Endothelial cell of umbilical vein (primary cell): Measurements from ENCODE around the gene DNAJC19. TPM values are rescaled to one million over a fixed set of nuclear protein-coding genes. Genes with fewer than 3 reads are reported as not detected.

Source experiments
- BruUV-seq: library from RNA; stranded (reverse); fragments of 400-500 nt; replicated peaks from 2 replicates; lab custom pipeline; 2021; lab: Mats Ljungman, UMichigan
- CTCF ChIA-PET: fragments of 300-600, 350-600 bp; sonication (Branson Sonifier 250); formaldehyde crosslinking; loops from one replicate; lab custom pipeline; 2021; ENCODE audit warnings: antibody characterized with exemption, inconsistent platforms; lab: Charles Lee
- POLR2A ChIA-PET: fragments of 300-600, 350-600 bp; sonication (Branson Sonifier 250); formaldehyde crosslinking; loops from one replicate; lab custom pipeline; 2021; ENCODE audit warnings: antibody characterized with exemption, inconsistent platforms; lab: Charles Lee
- DNase-seq: peaks from one replicate; pipeline ENCODE4 v3.0.0-alpha.2; 2011; ENCODE audit warnings: low read depth, low spot score
- FAIRE-seq: peaks from 2 replicates; lab custom pipeline; 2011; peaks lifted over from hg19 to GRCh38; lab: Jason Lieb, UNC
- H2AFZ ChIP-seq: 2 replicates; pipeline ENCODE4 v1.6.0; 2012; ENCODE audit warnings: low read depth, low read length, control low read depth, inconsistent platforms
- H3K27ac ChIP-seq: 2 replicates; pipeline ENCODE4 v1.5.1; 2011; ENCODE audit warnings: low read depth, mild to moderate bottlenecking, control low read depth, low read length, moderate library complexity; ENCODE audit not compliant: insufficient read depth
- H3K27me3 ChIP-seq, 2 experiments: 2 replicates each; pipeline versions ENCODE4 v1.6.0 to v1.6.1; 2011; ENCODE audit warnings: low read length in 2 of 2, mixed read lengths in 1 of 2; ENCODE audit not compliant: control insufficient read depth in 2 of 2, insufficient read depth in 2 of 2
- H3K36me3 ChIP-seq, 2 experiments: 2 replicates in 1 of 2; 3 replicates in 1 of 2; pipeline ENCODE4 v1.5.1; 2011; ENCODE audit warnings: low read length in 2 of 2, mild to moderate bottlenecking in 1 of 2, moderate library complexity in 1 of 2; ENCODE audit not compliant: control insufficient read depth in 2 of 2, insufficient read depth in 2 of 2; ENCODE audit errors: extremely low read depth in 1 of 2
- H3K4me1 ChIP-seq: 3 replicates; pipeline ENCODE4 v1.5.1; 2011; ENCODE audit warnings: mild to moderate bottlenecking, low read length; ENCODE audit not compliant: control insufficient read depth, insufficient read depth; ENCODE audit errors: extremely low read depth
- H3K4me2 ChIP-seq: 2 replicates; pipeline ENCODE4 v1.6.1; 2011; ENCODE audit warnings: low read length, control low read depth, mixed read lengths; ENCODE audit not compliant: insufficient read depth
- H3K4me3 ChIP-seq, 3 experiments: fragments of 200-600 bp in 1 of 3; sonication (generic), shearing (Covaris generic) in 1 of 3; replicated peaks in 1 of 3; 2 replicates each; pipeline ENCODE4 v1.5.1; 2011 to 2016; ENCODE audit warnings: control low read depth in 3 of 3, low read length in 3 of 3, mild to moderate bottlenecking in 2 of 3, inconsistent platforms in 1 of 3, low read depth in 1 of 3, moderate library complexity in 1 of 3; ENCODE audit not compliant: insufficient read depth in 1 of 3
- H3K79me2 ChIP-seq: 2 replicates; pipeline ENCODE4 v1.6.0; 2012; ENCODE audit warnings: low read length, inconsistent platforms; ENCODE audit not compliant: control insufficient read depth, insufficient read depth
- H3K9ac ChIP-seq: replicated peaks from 2 replicates; pipeline ENCODE3; 2011; ENCODE audit warnings: low read length, control low read depth; ENCODE audit not compliant: insufficient read depth; ENCODE audit errors: extremely low read depth
- H3K9me1 ChIP-seq: replicated peaks from 3 replicates; pipeline ENCODE4 v1.6.0; 2011; ENCODE audit warnings: mild to moderate bottlenecking, low read length; ENCODE audit not compliant: control insufficient read depth, insufficient read depth; ENCODE audit errors: extremely low read depth
- H3K9me3 ChIP-seq: replicated peaks from 2 replicates; pipeline ENCODE4 v1.5.1; 2012; ENCODE audit warnings: low read length, inconsistent platforms; ENCODE audit not compliant: control insufficient read depth, insufficient read depth
- H4K20me1 ChIP-seq: replicated peaks from 2 replicates; pipeline ENCODE3; 2011; ENCODE audit warnings: mild to moderate bottlenecking, low read length; ENCODE audit not compliant: control insufficient read depth, insufficient read depth; ENCODE audit errors: extremely low read depth
- CTCF ChIP-seq, 2 donors: IDR thresholded peaks; 1 replicate in 1 of 2; 2 replicates in 1 of 2; pipeline ENCODE4 v1.5.1; 2011; ENCODE audit warnings: low read length in 2 of 2, mild to moderate bottlenecking in 2 of 2, moderate library complexity in 2 of 2, control low read depth in 1 of 2, inconsistent platforms in 1 of 2, low read depth in 1 of 2; ENCODE audit not compliant: insufficient read depth in 1 of 2; ENCODE audit errors: extremely low read depth in 1 of 2
- EZH2 ChIP-seq: IDR thresholded peaks from 2 replicates; pipeline ENCODE4 v1.6.1; 2012; ENCODE audit warnings: borderline replicate concordance, low read depth, mild to moderate bottlenecking, moderate library complexity, low read length, inconsistent platforms; ENCODE audit not compliant: severe bottlenecking
- FOS ChIP-seq: IDR thresholded peaks from 2 replicates; pipeline ENCODE4 v1.6.1; 2011; ENCODE audit warnings: mild to moderate bottlenecking, low read length, moderate library complexity, borderline replicate concordance; ENCODE audit not compliant: insufficient read depth
- GATA2 ChIP-seq: IDR thresholded peaks from 2 replicates; pipeline ENCODE4 v1.7.0; 2011; ENCODE audit warnings: low read depth, mild to moderate bottlenecking, moderate library complexity, mixed read lengths, low read length; ENCODE audit not compliant: insufficient read length, insufficient read depth
- JUN ChIP-seq: IDR thresholded peaks from 2 replicates; pipeline ENCODE4 v1.6.1; 2011; ENCODE audit warnings: borderline replicate concordance, low read depth; ENCODE audit not compliant: insufficient read length, insufficient read depth
- MAX ChIP-seq: IDR thresholded peaks from 2 replicates; pipeline ENCODE4 v1.6.1; 2011; ENCODE audit not compliant: insufficient read depth, insufficient read length
- MYC ChIP-seq: IDR thresholded peaks from one replicate; pipeline ENCODE4 v1.6.1; 2011; ENCODE audit warnings: mild to moderate bottlenecking, low read depth, low read length
- POLR2A ChIP-seq: IDR thresholded peaks from 2 replicates; pipeline ENCODE4 v1.6.1; 2012; ENCODE audit warnings: low read depth, mild to moderate bottlenecking, control low read depth, low read length
- POLR2AphosphoS5 ChIP-seq: IDR thresholded peaks from 2 replicates; pipeline ENCODE4 v1.6.1; 2012; ENCODE audit warnings: low read depth, mild to moderate bottlenecking, control low read depth, low read length, moderate library complexity; ENCODE audit not compliant: insufficient read depth
- dilution Hi-C: fragments of 300-500 bp; cut with MboI; formaldehyde crosslinking; loops from one replicate; pipeline ENCODE4 v1.15.0; 2019; ENCODE audit warnings: low sequenced_read_pairs; ENCODE audit not compliant: extremely low pct_ligation_motif_present
- intact Hi-C: fragments of 100-400 bp; cut with micrococcal nuclease; formaldehyde crosslinking; loops from one replicate; pipeline ENCODE4 v1.10.0; 2022
- polyA plus RNA-seq, 4 experiments: library from polyadenylated mRNA; depleted of rRNA in 3 of 4; stranded (reverse) in 3 of 4; unstranded in 1 of 4; fragments of >200 nt; gene quantifications; 2 replicates each; pipeline versions ENCODE4 v1.2.1 to v1.2.3, GENCODE V29; 2011 to 2012; ENCODE audit warnings: missing spikeins in 1 of 4
- total RNA-seq: library from RNA; stranded (reverse); gene quantifications from 2 replicates; pipeline ENCODE4 v1.2.3, GENCODE V29; 2021

DNAJC19 gene
- total and polyA plus RNA-seq, 2 donors (not counting 3 experiments of a cell fraction or from before 2014, with no cell fraction given): 32.6 to 50.6 TPM

GRCh38 chr3:180961087-180961486, 28.4 kb downstream of the DNAJC19 start:
- H3K9me3 ChIP-seq: no peaks in the 10 kb centered on the region
- H3K27ac ChIP-seq: no peak overlapping the region
- no TSS peak for BruUV-seq
- H3K4me1 ChIP-seq: no peaks in the 10 kb centered on the region
- H3K9ac ChIP-seq: no peak overlapping the region
- H3K27me3 ChIP-seq: no peaks in the 10 kb centered on the region
- ChIA-PET POLR2A (no interaction called here), CTCF (interaction anchor here (0.7 to 1.3 kb wide), 2 partner anchors 9 to 11 kb away, joined by 4 read pairs; no protein-coding TSS in a partner anchor)
- H3K9me1 ChIP-seq: no peaks in the 10 kb centered on the region
- no peaks in the 10 kb centered on the region for H4K20me1 ChIP-seq
- DNase-seq (no peak), FAIRE-seq (no peak)
- H3K79me2 ChIP-seq: peaks cover 8% of the 10 kb centered on the region
- no peak overlapping the region for H3K4me2 ChIP-seq
- H2AFZ ChIP-seq: no peak overlapping the region
- dilution Hi-C loops: no loop called here
- H3K4me3 ChIP-seq: no peak overlapping the region
- intact Hi-C loops: no loop called here
- TF ChIP-seq JUN (no peak), CTCF (IDR thresholded peaks at IDR 0.05; ENCODE audit: extremely low read depth in 1 of 2, insufficient read depth in 1 of 2, low read depth in 1 of 2, low read length in 2 of 2) (no peak), EZH2 (no peak), POLR2AphosphoS5 (no peak)
- H3K36me3 ChIP-seq: peaks cover 6 to 28% of the 10 kb centered on the region in 2 experiments

GRCh38 chr3:180959691-180960090, 29.8 kb downstream of the DNAJC19 start:
- TF ChIP-seq FOS (no peak), CTCF (IDR thresholded peaks at IDR 0.05; ENCODE audit: extremely low read depth in 1 of 2, insufficient read depth in 1 of 2, low read depth in 1 of 2, low read length in 2 of 2) (no peak), EZH2 (no peak), MYC (no peak), MAX (no peak), POLR2A (no peak), POLR2AphosphoS5 (no peak), GATA2 (no peak), JUN (no peak)
- peaks cover 8 to 36% of the 10 kb centered on the region in 2 experiments for H3K36me3 ChIP-seq
- no peaks in the 10 kb centered on the region for H3K9me1 ChIP-seq
- no peak overlapping the region for H3K4me3 ChIP-seq
- DNase-seq (no peak), FAIRE-seq (no peak)
- ChIA-PET CTCF (interaction anchor here (1.3 kb wide), 1 partner anchor 9 kb away, joined by 4 read pairs; no protein-coding TSS in a partner anchor), POLR2A (no interaction called here)
- no TSS peak for BruUV-seq
- no peak overlapping the region for H2AFZ ChIP-seq
- H3K9ac ChIP-seq: no peak overlapping the region
- intact Hi-C loops (no loop called here), dilution Hi-C loops (no loop called here)
- no peaks in the 10 kb centered on the region for H3K4me1 ChIP-seq
- no peaks in the 10 kb centered on the region for H3K27me3 ChIP-seq
- H3K9me3 ChIP-seq: no peaks in the 10 kb centered on the region
- H4K20me1 ChIP-seq: no peaks in the 10 kb centered on the region
- no peak overlapping the region for H3K4me2 ChIP-seq
- H3K27ac ChIP-seq: no peak overlapping the region
- peaks cover 10% of the 10 kb centered on the region for H3K79me2 ChIP-seq
